Activated T-cell treated with anti-CD3 and anti-CD28 coated beads for 1 hour (primary cell): Measurements from ENCODE around the gene RAD51B.
"Not testable (repeated sequence)": the region's sequence is repeated elsewhere in the genome, so short reads cannot be mapped to it uniquely, and the experiment has no call there.

Experiments
- DNase-seq: peaks from one replicate; pipeline ENCODE4 v3.0.0-alpha.2; 2020; ENCODE audit warnings: low read depth

The RAD51B gene

GRCh38 chr14:68250927-68251768 lies 431.6 kb downstream of the RAD51B start:
- DNase-seq = no peak

GRCh38 chr14:68251769-68252100 lies 432.2 kb downstream of the RAD51B start:
- no peak for DNase-seq

DNA sequence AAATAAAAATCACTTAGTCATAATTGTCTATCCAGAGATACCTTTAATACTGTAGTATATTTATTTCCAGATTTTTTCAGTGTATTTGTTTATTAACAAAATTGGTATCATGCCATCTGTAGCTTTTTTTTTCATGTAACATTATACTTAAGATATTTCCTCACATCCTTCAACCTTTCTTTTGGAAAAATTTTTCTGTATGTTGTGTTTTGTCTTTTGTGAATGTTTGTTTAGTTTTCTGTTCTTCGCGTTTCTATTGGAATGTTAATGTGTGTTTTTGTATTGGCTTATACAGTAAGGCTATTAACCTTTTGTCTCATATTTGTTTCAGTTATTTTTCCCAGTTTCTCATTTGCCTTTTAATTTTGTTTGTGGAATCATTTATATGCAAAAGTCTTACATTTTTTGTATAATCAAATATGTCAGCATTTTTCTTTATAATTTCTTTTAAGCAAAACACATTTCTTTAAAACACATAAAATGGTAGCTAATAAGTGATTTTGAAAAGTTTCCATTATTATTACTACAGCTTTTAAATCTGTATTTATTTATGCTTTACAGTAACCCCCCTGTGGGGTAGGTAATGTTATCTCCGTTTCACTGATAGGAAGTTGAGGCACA lies 433.7 kb downstream of the RAD51B start:
- DNase-seq = no peak

- DNase-seq = no peak
These were observed 434.4 kb downstream of the RAD51B start for GRCh38 chr14:68253878-68254528.

DNA sequence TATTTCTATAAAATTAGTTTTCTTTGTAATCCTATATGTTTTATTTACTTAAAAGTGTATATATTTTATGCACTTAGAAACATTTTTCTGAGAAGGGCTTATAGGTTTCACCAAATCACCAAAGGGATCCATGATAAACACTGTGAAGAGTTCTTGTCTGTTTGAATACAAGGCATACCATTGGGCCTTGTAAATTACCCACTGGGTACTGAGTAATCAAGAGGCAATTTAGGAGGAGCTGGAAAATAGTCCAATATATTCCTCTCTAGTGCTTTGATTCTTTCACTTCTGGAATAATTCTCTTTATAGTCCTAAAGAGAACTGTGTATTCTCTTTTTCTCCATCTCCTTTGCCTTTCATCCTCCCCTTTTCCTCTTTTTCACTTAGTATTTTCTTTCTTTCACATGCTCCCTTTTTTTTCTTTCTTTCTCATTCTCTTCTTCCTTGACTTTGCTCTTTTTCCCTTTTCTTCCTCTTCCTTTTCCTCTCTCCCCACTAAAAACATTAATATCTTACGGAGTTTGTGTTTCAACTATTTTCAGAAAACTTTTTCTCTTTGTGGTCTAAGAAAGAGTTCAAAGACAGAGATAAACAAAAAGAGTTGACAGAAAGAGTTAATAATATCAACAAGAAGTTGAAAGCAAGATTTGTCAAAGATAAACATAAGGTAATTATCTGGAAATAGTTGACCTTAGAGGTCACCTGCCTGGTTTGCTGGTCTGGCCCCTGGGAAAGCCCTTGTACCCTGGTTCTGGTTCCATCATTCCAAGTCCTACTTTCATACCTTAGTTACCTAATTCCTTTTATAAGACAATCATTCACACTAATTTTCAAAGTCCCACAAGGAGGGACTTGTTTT lies 435.3 kb downstream of the RAD51B start:
- DNase-seq = no peak

DNA sequence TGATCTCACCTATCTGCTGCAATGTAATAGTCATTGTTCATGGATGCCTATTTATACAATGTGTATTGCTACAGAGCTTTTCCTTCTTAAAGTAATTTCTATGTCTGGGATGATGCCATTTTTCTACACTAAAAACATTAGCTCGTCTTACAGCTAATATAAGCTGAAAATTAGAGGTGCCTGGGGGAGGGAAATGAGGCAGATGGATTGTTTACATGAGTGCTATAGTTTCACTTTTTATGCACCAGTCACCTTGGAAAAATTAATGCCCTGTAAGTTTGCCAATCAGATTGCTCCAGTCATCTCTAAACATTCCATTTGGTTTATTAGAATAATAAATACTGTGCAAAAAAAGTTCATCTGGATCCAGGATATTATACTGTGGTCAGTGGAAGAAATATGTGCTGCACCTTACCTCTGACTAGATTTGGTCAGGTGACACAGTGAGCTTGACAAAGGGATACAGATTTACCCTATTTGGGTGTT lies 436.2 kb downstream of the RAD51B start:
- no peak for DNase-seq

- DNase-seq = no peak
These were observed 438.4 kb downstream of the RAD51B start for GRCh38 chr14:68257969-68258368.

- not testable (repeated sequence) for DNase-seq
These were observed 439.4 kb downstream of the RAD51B start for GRCh38 chr14:68258995-68259394.

GRCh38 chr14:68260121-68260520 lies 440.5 kb downstream of the RAD51B start:
- DNase-seq = no peak

GRCh38 chr14:68261092-68261842 lies 441.7 kb downstream of the RAD51B start:
- DNase-seq = no peak

- no peak for DNase-seq
These were observed 443.0 kb downstream of the RAD51B start for GRCh38 chr14:68262567-68262966.

DNA sequence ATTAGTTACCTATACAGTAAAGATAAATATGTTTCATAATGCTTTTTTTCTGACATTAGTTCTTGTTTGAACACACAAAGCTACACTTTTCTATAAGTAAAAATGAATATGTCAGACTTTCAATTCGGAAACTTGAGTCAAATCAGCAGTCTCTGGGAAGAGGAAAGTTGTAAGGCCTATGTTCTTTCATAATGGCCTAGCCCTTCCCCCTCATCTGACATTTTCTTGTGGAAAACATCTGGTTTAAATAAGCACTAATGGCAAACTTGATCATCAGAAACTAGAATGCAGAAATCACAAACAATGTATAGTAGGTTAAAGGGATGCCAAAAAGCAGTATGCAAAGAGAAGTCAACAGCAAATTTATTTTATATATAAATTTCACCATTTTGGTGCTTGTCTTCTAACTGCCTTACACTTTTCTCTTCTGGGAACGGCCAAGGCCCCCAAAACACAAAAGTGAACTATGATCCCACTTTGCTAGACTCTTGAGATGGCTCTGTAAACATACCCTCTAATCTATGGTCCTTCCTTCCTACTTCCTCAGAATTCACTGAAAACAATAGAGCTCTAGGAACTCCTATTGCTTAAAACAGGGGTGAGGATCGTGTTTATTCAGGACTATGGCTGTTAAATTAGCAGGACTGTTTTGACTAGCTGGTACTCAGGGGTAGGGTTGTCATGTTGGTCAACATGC lies 444.1 kb downstream of the RAD51B start:
- no peak for DNase-seq

GRCh38 chr14:68264260-68264569 lies 444.6 kb downstream of the RAD51B start:
- no peak for DNase-seq

- no peak for DNase-seq
These were observed 447.4 kb downstream of the RAD51B start for GRCh38 chr14:68266998-68267397.

GRCh38 chr14:68268197-68268596 lies 448.6 kb downstream of the RAD51B start:
- DNase-seq = no peak

GRCh38 chr14:68268719-68269118 lies 449.1 kb downstream of the RAD51B start:
- DNase-seq = no peak

DNA sequence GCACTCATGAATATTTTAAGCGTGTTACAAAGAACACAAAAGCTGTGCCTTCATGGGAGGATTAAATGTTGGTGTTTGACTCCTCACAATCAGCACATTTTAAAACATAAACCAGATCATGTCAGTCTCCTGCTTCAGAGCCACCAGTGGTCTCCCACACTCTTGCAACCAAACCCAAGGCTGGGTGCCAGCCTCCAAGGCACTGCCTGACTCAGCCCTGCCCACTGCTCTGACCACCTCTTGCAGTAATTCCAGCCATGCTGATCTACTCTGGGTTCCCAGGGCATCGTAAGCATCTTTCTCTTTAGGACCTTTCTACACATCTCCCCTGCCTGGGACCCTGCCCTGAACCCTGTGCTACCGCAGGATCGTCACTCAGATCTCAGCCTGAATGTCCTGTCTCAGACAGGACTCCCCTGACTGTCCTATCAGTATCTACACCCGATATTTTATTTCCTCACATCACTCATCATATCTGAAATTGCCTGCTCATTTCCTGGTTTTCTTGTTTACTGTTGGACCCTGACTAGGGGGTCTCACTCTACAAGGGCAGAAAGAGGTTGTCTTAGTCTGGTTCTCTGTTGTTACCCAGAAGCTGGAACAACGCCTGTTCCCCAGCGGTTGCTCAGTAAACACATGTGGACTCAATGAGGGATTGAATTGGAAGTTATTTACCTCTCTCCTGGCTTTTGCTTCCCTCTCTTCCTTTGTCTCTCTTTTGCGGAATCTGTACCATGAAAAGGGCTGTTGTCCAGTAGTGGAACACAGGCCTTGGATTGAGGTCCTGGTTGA lies 449.8 kb downstream of the RAD51B start:
- no peak for DNase-seq

DNA sequence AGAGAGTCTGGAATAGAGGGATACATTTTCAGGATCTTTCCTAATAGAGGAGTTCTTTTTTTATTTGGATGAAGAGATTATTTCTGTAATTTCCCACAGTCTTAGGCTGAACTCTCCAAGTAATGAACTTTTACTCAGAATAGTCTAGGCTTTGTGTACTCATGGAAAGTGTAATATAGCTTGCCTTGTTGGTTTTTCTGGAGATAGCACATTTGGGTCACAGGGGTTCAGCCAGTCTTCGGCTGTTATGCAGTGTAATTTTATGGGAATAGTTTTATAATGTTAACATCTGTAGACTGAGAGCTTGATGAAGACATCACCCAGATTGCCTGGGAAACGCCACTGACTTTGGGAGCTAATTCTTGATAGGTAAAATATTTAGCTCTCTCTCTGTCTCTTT lies 450.8 kb downstream of the RAD51B start:
- no peak for DNase-seq

DNA sequence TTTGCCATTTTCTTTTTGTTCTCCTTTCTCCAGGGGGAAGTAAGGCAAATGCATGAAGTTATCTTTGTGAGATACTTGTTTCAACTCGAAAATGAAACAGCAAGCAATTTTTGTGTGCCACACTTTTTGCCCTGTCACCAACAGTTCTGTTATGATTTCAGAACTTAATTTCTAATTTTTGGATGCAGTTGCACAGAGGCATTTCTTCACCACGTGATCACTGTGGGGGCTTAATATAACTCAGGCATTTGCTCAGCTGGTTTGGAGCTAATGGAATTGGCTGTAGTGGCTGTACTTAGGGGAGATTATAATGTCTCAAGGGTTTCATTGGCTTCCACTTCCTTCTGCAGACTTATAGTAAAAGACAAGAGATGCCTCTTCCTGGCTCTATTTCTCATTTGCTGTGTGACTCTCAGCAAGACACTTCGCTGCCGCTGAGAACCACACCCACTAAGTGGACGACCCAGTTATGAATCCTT lies 452.4 kb downstream of the RAD51B start:
- DNase-seq = no peak

DNA sequence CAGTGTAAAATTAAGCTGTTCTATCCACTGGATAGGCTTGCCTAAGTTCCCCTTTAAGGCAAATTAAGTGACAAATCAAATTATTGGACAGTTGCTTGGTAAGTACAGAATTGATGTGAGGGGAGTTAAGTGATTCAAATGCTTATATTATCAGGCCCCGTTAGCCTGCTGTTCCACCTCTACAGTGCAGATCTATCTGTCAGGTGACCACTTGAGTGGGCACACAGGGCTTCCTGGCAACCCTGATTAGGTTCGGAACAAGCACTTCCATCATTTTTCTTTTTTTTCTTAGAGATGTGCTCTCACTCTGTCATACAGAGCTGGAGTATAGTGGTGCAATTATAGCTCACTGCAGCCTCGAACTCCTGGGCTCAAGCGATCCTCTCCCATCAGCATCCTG lies 453.8 kb downstream of the RAD51B start:
- DNase-seq = no peak
